Measurements from ENCODE around the gene CRYZL1.

DNA sequence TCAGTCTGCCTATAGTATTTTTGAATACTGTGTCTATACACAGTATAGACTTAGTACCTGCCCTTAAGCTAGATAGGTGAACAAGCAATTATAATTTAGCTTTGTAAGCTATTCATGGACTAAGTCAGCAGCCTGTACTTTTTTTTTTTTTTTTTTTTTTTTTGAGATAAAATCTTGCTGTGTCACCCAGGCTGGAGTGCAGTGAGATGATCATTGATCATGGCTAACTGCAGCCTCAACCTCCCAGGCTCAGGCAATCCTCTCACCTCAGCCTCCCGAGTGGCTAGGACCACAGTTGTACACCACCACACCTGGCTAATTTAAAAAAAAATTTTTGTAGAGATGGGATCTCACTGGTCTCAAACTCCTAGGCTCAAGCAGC, 18.0 kb upstream of the CRYZL1 start:
- TF ChIP-seq EP300 (IDR thresholded peaks at IDR 0.05) (no peak), CTCF (IDR thresholded peaks at IDR 0.05) (no peak), POLR2A (IDR thresholded peaks at IDR 0.05) (no peak), POLR2AphosphoS5 (IDR thresholded peaks at IDR 0.05) (no peak)
